ENCODE measurements around the gene TRMT1L. TPM values are rescaled to one million over a fixed set of nuclear protein-coding genes. Genes with fewer than 3 reads are reported as not detected.

Gene TRMT1L
- total RNA-seq, 1 donor from 2014 or later, result 18.3 TPM

DNA sequence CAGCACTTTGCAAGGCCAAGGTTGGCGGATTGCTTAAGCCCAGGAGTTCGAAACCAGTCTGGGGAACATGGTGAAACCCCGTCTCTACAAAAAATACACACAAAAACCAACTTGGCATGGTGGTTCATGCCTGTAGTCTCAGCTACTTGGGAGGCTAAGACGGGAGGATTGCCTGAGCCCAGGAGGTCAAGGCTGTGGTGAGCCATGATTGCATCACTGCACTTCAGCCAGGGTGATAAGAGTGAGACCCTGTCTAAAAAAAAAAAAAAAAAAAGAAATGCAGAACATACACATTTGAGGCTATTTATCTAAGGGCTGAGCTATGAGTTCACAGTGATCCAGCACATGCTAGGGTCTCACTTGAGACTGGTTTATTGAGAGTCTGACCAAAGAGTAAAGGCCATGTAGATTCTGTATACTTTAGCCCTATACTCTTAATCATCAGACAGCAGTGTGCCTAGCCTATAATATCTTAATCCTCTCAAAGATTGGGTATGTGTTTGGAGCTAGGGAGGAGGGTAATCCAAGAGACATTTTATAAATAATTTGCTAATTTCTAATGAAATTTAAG lies 87.5 kb downstream of the TRMT1L start:
- Histone ChIP-seq H3K4me3 (ENCODE audit: low read length in 3 of 3) (no peak overlapping the region), H3K36me3 (ENCODE audit: control insufficient read depth in 3 of 3, insufficient read depth in 3 of 3, low read length in 3 of 3) (no peaks in the 10 kb centered on the region)

DNA sequence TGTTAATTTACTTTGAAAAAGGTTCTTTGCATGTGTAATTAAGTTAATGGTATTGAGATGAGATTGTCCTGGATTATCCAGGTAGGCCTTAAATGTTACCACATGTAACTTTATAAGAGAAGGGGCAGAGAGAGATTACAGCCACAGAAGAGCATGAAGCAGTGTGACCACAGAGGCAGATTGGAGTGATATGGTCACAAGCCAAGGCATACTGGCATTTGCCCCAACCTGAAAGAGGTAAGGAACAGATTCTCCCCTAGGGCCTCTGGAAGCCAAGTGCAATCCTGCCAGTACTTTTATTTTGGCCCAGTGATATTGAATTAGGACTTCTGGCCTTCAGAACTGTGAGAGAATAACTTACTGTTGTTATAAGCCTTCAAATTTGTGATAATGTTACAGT lies 88.4 kb downstream of the TRMT1L start:
- Histone ChIP-seq H3K36me3 (ENCODE audit: control insufficient read depth in 3 of 3, insufficient read depth in 3 of 3, low read length in 3 of 3) (no peaks in the 10 kb centered on the region), H3K9me3 (ENCODE audit: control insufficient read depth in 3 of 3, low read length in 3 of 3) (no peaks in the 10 kb centered on the region), H3K4me3 (ENCODE audit: low read length in 3 of 3) (no peak overlapping the region), H3K9ac (ENCODE audit: low read depth in 1 of 3, low read length in 3 of 3) (no peak overlapping the region), H3K4me1 (ENCODE audit: control insufficient read depth in 3 of 3, insufficient read depth in 3 of 3, low read length in 3 of 3) (peaks cover 0 to 3% (median 0%) of the 10 kb centered on the region in 3 donors), H3K27ac (ENCODE audit: low read depth, low read length) (no peak overlapping the region), H3K27me3 (ENCODE audit: control insufficient read depth in 3 of 3, insufficient read depth in 3 of 3, low read length in 3 of 3) (no peaks in the 10 kb centered on the region)

More for the DNA sequence above, 87.5 kb downstream of the TRMT1L start:
- Histone ChIP-seq H3K9ac (ENCODE audit: low read depth in 1 of 3, low read length in 3 of 3) (no peak overlapping the region), H3K27ac (ENCODE audit: low read depth, low read length) (no peak overlapping the region), H3K9me3 (ENCODE audit: control insufficient read depth in 3 of 3, low read length in 3 of 3) (no peaks in the 10 kb centered on the region), H3K27me3 (ENCODE audit: control insufficient read depth in 3 of 3, insufficient read depth in 3 of 3, low read length in 3 of 3) (no peaks in the 10 kb centered on the region), H3K4me1 (ENCODE audit: control insufficient read depth in 3 of 3, insufficient read depth in 3 of 3, low read length in 3 of 3) (peaks cover 0 to 3% (median 0%) of the 10 kb centered on the region in 3 donors)

Other genes with a start within 250 kb of the TRMT1L start
- 68.4 TPM for gene NIBAN1, start 182.4 kb downstream of the TRMT1L start, total RNA-seq
- 33.4 TPM for gene RNF2, start 111.4 kb downstream of the TRMT1L start, total RNA-seq
- 15.7 TPM for gene SWT1, start 214 bp upstream of the TRMT1L start, total RNA-seq
- gene IVNS1ABP, start 160.3 kb upstream of the TRMT1L start, total RNA-seq, result 51.1 TPM